ENCODE data around the gene RPS27.
A peak's percentile ranks its signal among the peaks of the same experiment; 100 is the strongest.

Gene RPS27

DNA sequence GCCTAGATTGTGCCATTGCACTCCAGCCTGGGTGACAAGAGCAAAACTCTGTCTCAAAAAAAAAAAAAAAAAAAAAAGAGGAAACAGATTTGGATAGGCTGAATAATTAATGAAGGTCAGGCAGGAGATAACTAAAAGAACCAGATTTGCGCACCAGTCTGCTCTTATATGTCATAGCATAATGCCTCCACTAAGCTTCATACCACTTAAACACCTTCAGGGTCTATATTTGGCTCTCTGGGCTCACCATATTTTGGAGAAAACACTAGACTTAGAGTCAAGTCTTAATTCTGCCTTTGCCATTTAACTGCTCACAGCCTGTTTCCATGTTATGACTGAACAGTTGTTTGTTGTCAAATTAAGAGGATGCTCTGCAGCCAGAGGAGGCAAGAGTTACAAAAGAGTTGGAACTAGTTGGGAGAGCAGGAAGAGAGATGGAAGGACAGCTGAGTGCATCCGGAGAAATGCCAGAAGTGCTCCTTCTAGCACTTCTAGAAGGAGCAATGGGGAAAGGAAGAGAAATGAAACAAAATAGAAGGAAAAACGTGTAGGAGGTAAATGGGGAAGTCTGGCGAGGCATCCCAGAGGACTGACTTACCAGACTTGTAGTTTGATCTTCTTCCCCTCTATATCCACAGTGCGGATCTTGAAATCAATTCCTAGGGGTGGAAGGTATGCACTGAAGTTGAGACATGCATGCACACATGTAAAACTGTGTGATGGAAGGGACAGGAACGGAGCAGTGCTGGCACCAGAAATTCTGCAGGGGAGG lies 6.3 kb upstream of the RPS27 start:
- DNase-seq (ENCODE audit: low read depth in 1 of 2, low spot score in 1 of 2) = no peak
- Histone ChIP-seq H3K27me3 (ENCODE audit: insufficient read depth, poor library complexity, severe bottlenecking) (no peaks in the 10 kb centered on the region), H3K27ac (replicated peaks) (no peak overlapping the region), H3K4me3 (replicated peaks; ENCODE audit: insufficient read depth, low read length) (no peak overlapping the region)
- TF ChIP-seq POLR2AphosphoS5 (IDR thresholded peaks at IDR 0.05; ENCODE audit: low read depth) = no peak
- TF ChIP-seq SPI1 (IDR thresholded peaks at IDR 0.05; ENCODE audit: borderline replicate concordance, low read depth) = peak; percentile 53; the same call in 1 of the 2 replicates

- Histone ChIP-seq H3K27me3 (ENCODE audit: insufficient read depth, poor library complexity, severe bottlenecking) (no peaks in the 10 kb centered on the region), H3K27ac (replicated peaks) (no peak overlapping the region), H3K4me3 (replicated peaks; ENCODE audit: insufficient read depth, low read length) (no peak overlapping the region)
- TF ChIP-seq GABPA (IDR thresholded peaks at IDR 0.05; ENCODE audit: low read depth) = no peak
- no peak for TF ChIP-seq SPI1 (IDR thresholded peaks at IDR 0.05; ENCODE audit: borderline replicate concordance, low read depth)
- TF ChIP-seq, protein P1, sequence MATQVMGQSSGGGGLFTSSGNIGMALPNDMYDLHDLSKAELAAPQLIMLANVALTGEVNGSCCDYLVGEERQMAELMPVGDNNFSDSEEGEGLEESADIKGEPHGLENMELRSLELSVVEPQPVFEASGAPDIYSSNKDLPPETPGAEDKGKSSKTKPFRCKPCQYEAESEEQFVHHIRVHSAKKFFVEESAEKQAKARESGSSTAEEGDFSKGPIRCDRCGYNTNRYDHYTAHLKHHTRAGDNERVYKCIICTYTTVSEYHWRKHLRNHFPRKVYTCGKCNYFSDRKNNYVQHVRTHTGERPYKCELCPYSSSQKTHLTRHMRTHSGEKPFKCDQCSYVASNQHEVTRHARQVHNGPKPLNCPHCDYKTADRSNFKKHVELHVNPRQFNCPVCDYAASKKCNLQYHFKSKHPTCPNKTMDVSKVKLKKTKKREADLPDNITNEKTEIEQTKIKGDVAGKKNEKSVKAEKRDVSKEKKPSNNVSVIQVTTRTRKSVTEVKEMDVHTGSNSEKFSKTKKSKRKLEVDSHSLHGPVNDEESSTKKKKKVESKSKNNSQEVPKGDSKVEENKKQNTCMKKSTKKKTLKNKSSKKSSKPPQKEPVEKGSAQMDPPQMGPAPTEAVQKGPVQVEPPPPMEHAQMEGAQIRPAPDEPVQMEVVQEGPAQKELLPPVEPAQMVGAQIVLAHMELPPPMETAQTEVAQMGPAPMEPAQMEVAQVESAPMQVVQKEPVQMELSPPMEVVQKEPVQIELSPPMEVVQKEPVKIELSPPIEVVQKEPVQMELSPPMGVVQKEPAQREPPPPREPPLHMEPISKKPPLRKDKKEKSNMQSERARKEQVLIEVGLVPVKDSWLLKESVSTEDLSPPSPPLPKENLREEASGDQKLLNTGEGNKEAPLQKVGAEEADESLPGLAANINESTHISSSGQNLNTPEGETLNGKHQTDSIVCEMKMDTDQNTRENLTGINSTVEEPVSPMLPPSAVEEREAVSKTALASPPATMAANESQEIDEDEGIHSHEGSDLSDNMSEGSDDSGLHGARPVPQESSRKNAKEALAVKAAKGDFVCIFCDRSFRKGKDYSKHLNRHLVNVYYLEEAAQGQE (IDR thresholded peaks at IDR 0.05; ENCODE audit: insufficient replicate concordance, low read depth) = no peak
- TF ChIP-seq CTCF (IDR thresholded peaks at IDR 0.05; ENCODE audit: insufficient read depth, low read length) = no peak
- no peak for TF ChIP-seq POLR2AphosphoS5 (IDR thresholded peaks at IDR 0.05; ENCODE audit: low read depth)
- no peak for DNase-seq (ENCODE audit: low read depth in 1 of 2, low spot score in 1 of 2)
Observed at GRCh38 chr1:153985341-153985912, 5.1 kb upstream of the RPS27 start.

GRCh38 chr1:153985941-153986761 lies 4.4 kb upstream of the RPS27 start, which contains the start of gene RAB13:
Gene RAB13 (minus strand): TSS chr1:153986339. CDS start chr1:153986236, 103 bp downstream.
- H3K4me3 ChIP-seq (replicated peaks; ENCODE audit: insufficient read depth, low read length) = peak within 1 kb of the TSS; percentile 11
- peak within 1 kb of the TSS; percentile 60 for H3K27ac ChIP-seq (replicated peaks)
- no peak for DNase-seq (ENCODE audit: low read depth in 1 of 2, low spot score in 1 of 2)
- no peaks in the 10 kb centered on the region for H3K27me3 ChIP-seq (ENCODE audit: insufficient read depth, poor library complexity, severe bottlenecking)
- TF ChIP-seq, protein P1 (IDR thresholded peaks at IDR 0.05; ENCODE audit: insufficient replicate concordance, low read depth) = no peak
- TF ChIP-seq CTCF (IDR thresholded peaks at IDR 0.05; ENCODE audit: insufficient read depth, low read length) (no peak), POLR2AphosphoS5 (IDR thresholded peaks at IDR 0.05; ENCODE audit: low read depth) (no peak), GABPA (IDR thresholded peaks at IDR 0.05; ENCODE audit: low read depth) (no peak), SPI1 (IDR thresholded peaks at IDR 0.05; ENCODE audit: borderline replicate concordance, low read depth) (no peak)

DNA sequence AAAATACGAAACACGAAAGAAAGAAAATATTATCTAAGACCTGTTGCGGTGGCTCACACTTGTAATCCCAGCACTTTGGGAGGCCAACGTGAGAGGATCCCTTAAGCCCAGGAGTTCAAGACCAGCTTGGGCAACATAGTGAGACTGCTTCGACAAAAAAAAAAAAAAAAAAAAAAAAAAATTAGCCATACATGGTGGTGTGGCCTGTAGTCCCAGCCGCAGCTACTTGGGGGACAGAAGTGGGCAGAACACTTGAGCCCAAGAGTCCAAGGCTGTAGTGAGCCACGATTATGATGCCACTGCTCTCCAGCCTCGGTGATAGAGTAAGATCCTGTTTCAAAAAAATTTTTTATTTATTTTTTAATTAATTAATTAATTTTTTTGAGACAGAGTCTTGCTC lies 2.9 kb upstream of the RPS27 start:
- TF ChIP-seq CTCF (IDR thresholded peaks at IDR 0.05; ENCODE audit: insufficient read depth, low read length) = no peak
- no peak for TF ChIP-seq GABPA (IDR thresholded peaks at IDR 0.05; ENCODE audit: low read depth)
- no peak for TF ChIP-seq SPI1 (IDR thresholded peaks at IDR 0.05; ENCODE audit: borderline replicate concordance, low read depth)
- no peak for TF ChIP-seq POLR2AphosphoS5 (IDR thresholded peaks at IDR 0.05; ENCODE audit: low read depth)
- TF ChIP-seq, protein P1 (IDR thresholded peaks at IDR 0.05; ENCODE audit: insufficient replicate concordance, low read depth) = no peak
- H3K27ac ChIP-seq (replicated peaks) = no peak overlapping the region; the same call in 1 of the 2 replicates
- DNase-seq (ENCODE audit: low read depth in 1 of 2, low spot score in 1 of 2) = no peak
- no peaks in the 10 kb centered on the region for H3K27me3 ChIP-seq (ENCODE audit: insufficient read depth, poor library complexity, severe bottlenecking)
- H3K4me3 ChIP-seq (replicated peaks; ENCODE audit: insufficient read depth, low read length) = peak overlapping the region; percentile 8; the same call in 1 of the 2 replicates

All from HL-60 (cell line).